Hindlimb muscle (tissue), 1 donor: ENCODE data around the gene NUP62. TPM values are rescaled to one million over a fixed set of nuclear protein-coding genes. Genes with fewer than 3 reads are reported as not detected.

ENCODE experiments used
- DNase-seq: peaks from one replicate; pipeline ENCODE4 v3.0.0-alpha.2; 2013
- polyA plus RNA-seq: library from polyadenylated mRNA; unstranded; fragments of 120-200 nt; gene quantifications from one replicate; pipeline ENCODE4 v1.2.1, GENCODE V29; 2013; ENCODE audit not compliant: insufficient read length

The NUP62 gene
- polyA plus RNA-seq, 1 donor, result 64.1 TPM

- DNase-seq, result no peak
These were observed 64.4 kb downstream of the NUP62 start for GRCh38 chr19:49864890-49865289.

GRCh38 chr19:49863935-49864320, 65.4 kb downstream of the NUP62 start:
- no peak for DNase-seq

- no peak for DNase-seq
These were observed 65.9 kb downstream of the NUP62 start for GRCh38 chr19:49863254-49863934.

- no peak for DNase-seq
These were observed 66.7 kb downstream of the NUP62 start for GRCh38 chr19:49862391-49863253.

- DNase-seq, result no peak
These were observed 67.5 kb downstream of the NUP62 start for GRCh38 chr19:49861541-49862378.

GRCh38 chr19:49861107-49861506, 68.2 kb downstream of the NUP62 start:
- DNase-seq, result no peak

GRCh38 chr19:49860336-49861102, 68.8 kb downstream of the NUP62 start:
- no peak for DNase-seq

- no peak for DNase-seq
These were observed 69.5 kb downstream of the NUP62 start for GRCh38 chr19:49859682-49860335.

- no peak for DNase-seq
These were observed 71.0 kb downstream of the NUP62 start for GRCh38 chr19:49858088-49858985.

GRCh38 chr19:49857838-49858087, 71.5 kb downstream of the NUP62 start:
- DNase-seq, result no peak

- DNase-seq, result no peak
These were observed 72.1 kb downstream of the NUP62 start for GRCh38 chr19:49857061-49857837.

Other genes starting within 250 kb of the NUP62 start
- 2.2 TPM for gene ADM5, start 239.9 kb downstream of the NUP62 start, polyA plus RNA-seq
- gene CPT1C, start 238.4 kb downstream of the NUP62 start, polyA plus RNA-seq, result 6.2 TPM
- 0.94 TPM for gene TSKS, start 166.2 kb downstream of the NUP62 start, polyA plus RNA-seq
- 68.3 TPM for gene AP2A1, start 162.5 kb downstream of the NUP62 start, polyA plus RNA-seq
- 18.3 TPM for gene FUZ, start 116.2 kb downstream of the NUP62 start, polyA plus RNA-seq
- gene MED25, start 111.2 kb downstream of the NUP62 start, polyA plus RNA-seq, result 33.0 TPM
- gene PTOV1, start 78.3 kb downstream of the NUP62 start, polyA plus RNA-seq, result 254 TPM
- gene PNKP, start 61.9 kb downstream of the NUP62 start, polyA plus RNA-seq, result 34.3 TPM
- 42.7 TPM for gene AKT1S1, start 52.1 kb downstream of the NUP62 start, polyA plus RNA-seq
- gene TBC1D17, start 51.8 kb downstream of the NUP62 start, polyA plus RNA-seq, result 49.1 TPM
- 1.8 TPM for gene IL4I1, start 32.6 kb downstream of the NUP62 start, polyA plus RNA-seq
- 28.8 TPM for gene ATF5, start 299 bp downstream of the NUP62 start, polyA plus RNA-seq
- gene SIGLEC11, start 31.7 kb upstream of the NUP62 start, polyA plus RNA-seq, result 0.93 TPM
- gene VRK3, start 95.9 kb upstream of the NUP62 start, polyA plus RNA-seq, result 17.1 TPM
- 8.0 TPM for gene ZNF473, start 96.5 kb upstream of the NUP62 start, polyA plus RNA-seq
- gene IZUMO2, start 233.8 kb upstream of the NUP62 start, polyA plus RNA-seq, result not detected